SIG-M5 treated with dmso at 0.1 percent for 504 hours (cell line): ENCODE measurements around the gene LTBP1.
"Not testable (repeated sequence)": the region's sequence is repeated elsewhere in the genome, so short reads cannot be mapped to it uniquely, and the experiment has no call there.

Source experiments
- DNase-seq: peaks from one replicate; lab custom pipeline; 2025; ENCODE audit not compliant: unreplicated experiment; lab: John Stamatoyannopoulos, UW

The LTBP1 gene

GRCh38 chr2:33370636-33371265 lies 424.0 kb downstream of the LTBP1 start:
- DNase-seq: peak; percentile 54

GRCh38 chr2:33371304-33372090 lies 424.7 kb downstream of the LTBP1 start:
- DNase-seq: no peak

GRCh38 chr2:33372940-33373553 lies 426.3 kb downstream of the LTBP1 start:
- DNase-seq: peak; percentile 34

GRCh38 chr2:33373986-33374385 lies 427.2 kb downstream of the LTBP1 start:
- DNase-seq: no peak

- no peak for DNase-seq
Observed at GRCh38 chr2:33375054-33375453, 428.3 kb downstream of the LTBP1 start.

- no peak for DNase-seq
Observed at GRCh38 chr2:33377048-33377447, 430.3 kb downstream of the LTBP1 start.

GRCh38 chr2:33378556-33379210 lies 431.9 kb downstream of the LTBP1 start:
- DNase-seq: peak; percentile 31

GRCh38 chr2:33380001-33380609 lies 433.4 kb downstream of the LTBP1 start:
- DNase-seq: peak; percentile 13

GRCh38 chr2:33380719-33381118 lies 434.0 kb downstream of the LTBP1 start:
- DNase-seq: peak; percentile 47

GRCh38 chr2:33381301-33381858 lies 434.6 kb downstream of the LTBP1 start:
- no peak for DNase-seq

- no peak for DNase-seq
Observed at GRCh38 chr2:33383855-33384598, 437.3 kb downstream of the LTBP1 start.

- DNase-seq: no peak
Observed at GRCh38 chr2:33384599-33384961, 437.8 kb downstream of the LTBP1 start.

GRCh38 chr2:33388996-33389395 lies 442.2 kb downstream of the LTBP1 start:
- DNase-seq: no peak

GRCh38 chr2:33389695-33390094 lies 442.9 kb downstream of the LTBP1 start:
- DNase-seq: not testable (repeated sequence)

GRCh38 chr2:33391529-33392255 lies 444.9 kb downstream of the LTBP1 start:
- no peak for DNase-seq

GRCh38 chr2:33392366-33392765 lies 445.6 kb downstream of the LTBP1 start:
- no peak for DNase-seq

GRCh38 chr2:33395034-33395433 lies 448.3 kb downstream of the LTBP1 start:
- no peak for DNase-seq

- DNase-seq: peak; percentile 46
Observed at GRCh38 chr2:33395655-33396249, 449.0 kb downstream of the LTBP1 start.

- DNase-seq: no peak
Observed at GRCh38 chr2:33404321-33404720, 457.6 kb downstream of the LTBP1 start.
